ENCODE data around the gene PTPN12.

PTPN12 gene

GRCh38 chr7:77580762-77581350, 43.8 kb downstream of the PTPN12 start:
- no peak for DNase-seq (ENCODE audit: low spot score)
- ChIA-PET CTCF (no interaction called here), POLR2A (ENCODE audit: low non-redundant PET) (no interaction called here)
- TF ChIP-seq CTCF (conservative IDR thresholded peaks at IDR 0.05; ENCODE audit: low read depth) = no peak
- no peak overlapping the region for H3K27ac ChIP-seq

GRCh38 chr7:77587272-77587671, 50.2 kb downstream of the PTPN12 start:
- H3K27ac ChIP-seq = no peak overlapping the region
- ChIA-PET POLR2A (ENCODE audit: low non-redundant PET) (no interaction called here), CTCF (interaction anchor here (0.6 to 1.0 kb wide), 3 partner anchors 21 to 88 kb away, joined by 3 to 5 read pairs (median 3); no protein-coding TSS in a partner anchor)
- TF ChIP-seq CTCF (conservative IDR thresholded peaks at IDR 0.05; ENCODE audit: low read depth) = no peak
- DNase-seq (ENCODE audit: low spot score) = no peak

DNA sequence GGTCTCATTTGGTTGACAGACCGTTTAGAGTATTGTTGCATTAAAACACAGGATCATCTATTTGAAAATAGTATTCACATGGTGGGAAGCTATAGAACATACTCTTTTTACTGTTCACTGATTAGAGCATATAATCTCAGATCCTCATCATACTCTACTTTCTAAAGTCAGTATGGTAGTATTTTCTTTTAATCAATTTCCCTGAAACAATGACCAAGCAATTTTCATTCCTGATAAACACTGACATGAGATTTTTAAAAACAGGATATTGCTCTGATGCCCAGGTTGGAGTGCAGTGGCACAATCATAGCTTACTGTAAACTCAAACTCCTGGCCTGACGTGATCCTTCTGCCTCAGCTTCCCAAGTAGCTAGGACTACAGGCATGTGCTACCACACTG, 63.9 kb downstream of the PTPN12 start:
- H3K27ac ChIP-seq = no peak overlapping the region
- no peak for TF ChIP-seq CTCF (conservative IDR thresholded peaks at IDR 0.05; ENCODE audit: low read depth)
- CTCF ChIA-PET = interaction anchor here (0.6 kb wide), 1 partner anchor 934 kb away, joined by 3 read pairs; no protein-coding TSS in a partner anchor
- POLR2A ChIA-PET (ENCODE audit: low non-redundant PET) = no interaction called here
- DNase-seq (ENCODE audit: low spot score) = no peak

- ChIA-PET POLR2A (ENCODE audit: low non-redundant PET) (no interaction called here), CTCF (no interaction called here)
- no peak overlapping the region for H3K27ac ChIP-seq
- no peak for TF ChIP-seq CTCF (conservative IDR thresholded peaks at IDR 0.05; ENCODE audit: low read depth)
- DNase-seq (ENCODE audit: low spot score) = no peak
Measured at GRCh38 chr7:77606562-77606961, 69.5 kb downstream of the PTPN12 start.

DNA sequence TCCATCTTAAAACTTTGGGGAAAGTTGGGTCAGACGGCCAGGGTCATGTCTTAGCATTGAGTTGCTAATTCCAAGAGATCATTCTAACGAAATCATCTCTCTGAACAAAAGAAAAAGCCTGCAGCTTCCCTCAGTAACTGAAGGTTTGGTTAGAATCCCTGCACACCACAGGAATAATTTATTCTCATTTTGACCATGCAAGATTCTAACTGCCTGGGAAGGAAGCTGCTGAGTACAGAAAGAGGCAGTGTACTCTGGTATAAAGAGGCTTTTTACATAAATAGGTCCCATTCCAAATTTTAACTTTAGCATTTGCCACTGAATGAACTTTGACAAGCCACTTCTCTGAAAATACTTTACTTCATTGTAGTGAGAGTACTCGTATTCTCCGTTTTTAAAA, 82.2 kb downstream of the PTPN12 start:
- no peak for TF ChIP-seq CTCF (conservative IDR thresholded peaks at IDR 0.05; ENCODE audit: low read depth)
- no peak for DNase-seq (ENCODE audit: low spot score)
- ChIA-PET POLR2A (ENCODE audit: low non-redundant PET) (no interaction called here), CTCF (interaction anchor here (0.7 kb wide), 2 partner anchors 27 to 218 kb away, joined by 3 to 7 read pairs; no protein-coding TSS in a partner anchor)
- H3K27ac ChIP-seq = no peak overlapping the region

- no peak for DNase-seq (ENCODE audit: low spot score)
- TF ChIP-seq CTCF (conservative IDR thresholded peaks at IDR 0.05; ENCODE audit: low read depth) = no peak
- H3K27ac ChIP-seq = no peak overlapping the region
- CTCF ChIA-PET = no interaction called here
- POLR2A ChIA-PET (ENCODE audit: low non-redundant PET) = no interaction called here
Measured at GRCh38 chr7:77626586-77627308, 89.7 kb downstream of the PTPN12 start.
